GM21576 (cell line): ENCODE results near the gene UFL1.

Experiments
- ATAC-seq: cut with Tn5 transposase; IDR thresholded peaks from one replicate; pipeline ENCODE4 v1.9.1; 2021; ENCODE audit warnings: mild to moderate bottlenecking, moderate library complexity; ENCODE audit not compliant: unreplicated experiment

UFL1 gene

GRCh38 chr6:96571551-96571950 is 49.9 kb downstream of the UFL1 start:
- ATAC-seq: no peak

DNA sequence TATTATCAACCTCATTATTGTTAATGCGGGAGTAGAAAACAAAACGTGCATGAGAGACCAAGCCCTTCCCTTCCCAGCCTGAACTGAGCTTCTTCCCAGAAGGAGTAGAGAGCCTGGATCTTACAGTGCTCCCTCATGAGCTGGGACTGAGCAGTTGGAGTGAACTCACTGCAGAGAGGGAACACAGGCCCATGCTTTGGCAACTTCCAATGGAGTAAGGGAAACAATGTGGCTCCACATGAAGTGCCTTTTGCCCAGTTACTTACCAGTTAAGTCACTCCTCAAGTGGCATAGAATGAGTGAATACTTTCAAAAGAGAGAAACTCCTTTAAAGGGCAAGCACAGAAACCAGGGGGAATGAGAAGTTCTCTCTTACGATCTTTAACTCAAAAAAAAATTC is 53.8 kb downstream of the UFL1 start:
- no peak for ATAC-seq

DNA sequence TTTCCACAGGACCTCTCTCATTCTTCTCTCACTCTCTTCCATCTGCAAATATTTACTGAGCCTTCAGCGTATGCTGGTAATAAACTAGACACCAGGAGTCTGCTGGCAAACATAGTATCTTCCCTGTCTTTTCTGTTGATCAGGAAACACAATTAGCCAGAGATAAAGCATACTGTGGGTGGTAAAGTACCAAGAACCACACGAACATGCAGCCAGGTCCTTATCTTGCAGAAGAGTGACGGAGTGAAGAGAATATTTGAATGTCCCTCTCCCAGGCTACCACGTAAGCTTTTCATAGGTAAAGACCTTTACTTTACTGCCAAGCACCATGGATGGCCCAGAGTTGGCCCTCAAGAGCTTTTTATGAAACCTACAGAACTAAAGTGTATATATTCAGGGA is 54.6 kb downstream of the UFL1 start:
- ATAC-seq: no peak

GRCh38 chr6:96582021-96582420 is 60.4 kb downstream of the UFL1 start:
- ATAC-seq: no peak

DNA sequence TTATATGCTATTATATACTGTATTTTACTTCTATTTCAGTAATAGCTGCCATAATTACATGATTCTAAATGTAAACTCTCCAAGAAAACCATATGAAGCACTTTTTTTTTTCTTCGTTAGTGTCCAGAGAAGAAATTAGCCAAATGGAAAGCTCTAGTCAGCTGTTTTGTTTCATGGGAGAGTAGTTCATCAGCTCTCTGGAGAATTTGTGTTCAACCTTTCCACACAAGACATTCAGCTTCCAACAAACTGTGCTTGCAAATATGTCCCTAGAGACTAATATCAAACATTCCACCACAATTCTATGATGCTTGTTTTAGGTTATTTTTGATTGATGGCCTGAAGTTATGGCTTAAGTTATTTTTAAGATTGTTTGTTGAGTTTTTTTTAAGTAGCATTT is 60.8 kb downstream of the UFL1 start:
- ATAC-seq: no peak

DNA sequence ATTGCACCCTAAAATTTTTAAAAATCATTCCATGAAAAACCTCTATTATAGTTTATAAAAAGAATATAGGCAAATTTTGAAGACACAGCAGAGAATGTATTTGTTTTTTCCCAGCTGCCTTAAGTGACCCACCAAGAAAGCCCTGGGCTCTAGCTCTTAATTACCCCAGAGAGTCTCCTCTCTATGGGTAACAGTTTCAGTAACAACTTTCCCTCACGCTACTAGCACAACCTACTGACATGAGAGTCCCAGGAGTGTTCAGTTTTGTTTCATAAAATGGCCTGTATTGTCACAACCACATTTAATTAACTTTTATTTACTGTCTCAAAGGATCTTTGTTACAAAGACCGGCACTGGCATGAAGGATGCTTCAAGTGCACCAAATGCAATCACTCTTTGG is 82.8 kb downstream of the UFL1 start:
- no peak for ATAC-seq
